ENCODE measurements around the gene LBHD1.
A peak's percentile ranks its signal among the peaks of the same experiment; 100 is the strongest.
"Not testable (repeated sequence)": the region's sequence is repeated elsewhere in the genome, so short reads cannot be mapped to it uniquely, and the experiment has no call there.

Gene LBHD1

GRCh38 chr11:62656796-62657429, 15.2 kb downstream of the LBHD1 start:
- DNase-seq = no peak

GRCh38 chr11:62654297-62654696, 17.8 kb downstream of the LBHD1 start:
- DNase-seq = no peak

- DNase-seq = no peak
Measured at GRCh38 chr11:62652161-62653006, 19.7 kb downstream of the LBHD1 start.

- not testable (repeated sequence) for DNase-seq
Measured at GRCh38 chr11:62650283-62650682, 21.8 kb downstream of the LBHD1 start.

GRCh38 chr11:62649486-62649885, 22.6 kb downstream of the LBHD1 start:
- no peak for DNase-seq

GRCh38 chr11:62648967-62649364, 23.1 kb downstream of the LBHD1 start:
- DNase-seq = no peak

GRCh38 chr11:62648185-62648966, 23.7 kb downstream of the LBHD1 start:
- DNase-seq = no peak

- no peak for DNase-seq
Measured at GRCh38 chr11:62647609-62648005, 24.5 kb downstream of the LBHD1 start.

GRCh38 chr11:62646825-62647608, 25.1 kb downstream of the LBHD1 start:
- no peak for DNase-seq

GRCh38 chr11:62645946-62646824, 25.9 kb downstream of the LBHD1 start, which contains the start of gene GANAB:
Gene GANAB (minus strand): TSS chr11:62646613. CDS start chr11:62646599, 14 bp downstream.
- DNase-seq = peak; percentile 100

GRCh38 chr11:62645671-62645945, 26.5 kb downstream of the LBHD1 start:
- no peak for DNase-seq

- no peak for DNase-seq
Measured at GRCh38 chr11:62644220-62644619, 27.8 kb downstream of the LBHD1 start.

GRCh38 chr11:62632492-62632891, 39.6 kb downstream of the LBHD1 start:
- no peak for DNase-seq

GRCh38 chr11:62627713-62628112, 44.4 kb downstream of the LBHD1 start:
- DNase-seq = no peak

- no peak for DNase-seq
Measured at GRCh38 chr11:62622476-62623089, 49.5 kb downstream of the LBHD1 start.

- peak; percentile 94 for DNase-seq
Measured at GRCh38 chr11:62621567-62622470, 50.2 kb downstream of the LBHD1 start, which contains the start of gene B3GAT3. Gene B3GAT3 (minus strand): TSS chr11:62621986. CDS start chr11:62621947, 39 bp downstream.

- no peak for DNase-seq
Measured at GRCh38 chr11:62621027-62621566, 51.0 kb downstream of the LBHD1 start.

GRCh38 chr11:62616957-62617356, 55.1 kb downstream of the LBHD1 start:
- DNase-seq = not testable (repeated sequence)

GRCh38 chr11:62615521-62615920, 56.5 kb downstream of the LBHD1 start:
- DNase-seq = no peak

- peak; percentile 45 for DNase-seq
Measured at GRCh38 chr11:62614275-62614674, 57.8 kb downstream of the LBHD1 start.

Data from stimulated activated naive CD4-positive, alpha-beta T cell treated with Interleukin-2 at 50 U/mL for 16 hours (primary cell).